HG02759 (cell line): ENCODE measurements around the gene PBX3.

Experiments
- ATAC-seq: cut with Tn5 transposase; IDR thresholded peaks from one replicate; pipeline ENCODE4 v1.9.1; 2021; ENCODE audit warnings: mild to moderate bottlenecking, moderate library complexity; ENCODE audit not compliant: unreplicated experiment

The PBX3 gene

GRCh38 chr9:126016579-126017290 lies 269.6 kb downstream of the PBX3 start:
- ATAC-seq = no peak
